LNCaP clone FGC (cell line): ENCODE measurements around the gene MAD1L1.

Source experiments
- DNase-seq: peaks from one replicate; pipeline ENCODE4 v3.0.0-alpha.2; 2011; ENCODE audit warnings: low read depth
- H3K4me3 ChIP-seq: 2 replicates; pipeline ENCODE4 v1.5.1; 2011; ENCODE audit warnings: mild to moderate bottlenecking, low read depth, low read length, control low read depth
- TF ChIP-seq, protein P1 (sequence below): IDR thresholded peaks from 2 replicates; pipeline ENCODE4 v1.5.1; 2012; ENCODE audit warnings: mild to moderate bottlenecking; ENCODE audit not compliant: control insufficient read depth, insufficient read depth; ENCODE audit errors: extremely low read depth

Gene MAD1L1

DNA sequence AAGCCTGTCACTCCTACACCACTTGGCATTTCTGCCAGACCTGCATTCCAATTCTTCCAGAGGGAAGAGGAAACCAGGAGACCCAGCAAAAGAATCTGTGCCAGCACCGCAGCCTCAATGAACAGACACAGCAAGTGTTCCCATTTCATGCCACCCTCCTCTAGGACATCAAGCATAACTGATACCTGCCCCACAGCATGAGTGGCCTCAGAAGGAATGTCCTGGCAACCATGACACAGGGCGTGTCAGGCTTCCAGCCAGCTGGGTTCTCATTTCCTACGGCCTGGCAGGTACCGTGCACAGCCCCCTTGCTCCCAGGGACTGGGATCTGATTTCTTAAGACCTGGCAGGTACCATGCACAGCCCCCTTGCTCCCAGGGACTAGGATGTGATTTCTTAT is 7.8 kb downstream of the MAD1L1 start:
- TF ChIP-seq, protein P1, sequence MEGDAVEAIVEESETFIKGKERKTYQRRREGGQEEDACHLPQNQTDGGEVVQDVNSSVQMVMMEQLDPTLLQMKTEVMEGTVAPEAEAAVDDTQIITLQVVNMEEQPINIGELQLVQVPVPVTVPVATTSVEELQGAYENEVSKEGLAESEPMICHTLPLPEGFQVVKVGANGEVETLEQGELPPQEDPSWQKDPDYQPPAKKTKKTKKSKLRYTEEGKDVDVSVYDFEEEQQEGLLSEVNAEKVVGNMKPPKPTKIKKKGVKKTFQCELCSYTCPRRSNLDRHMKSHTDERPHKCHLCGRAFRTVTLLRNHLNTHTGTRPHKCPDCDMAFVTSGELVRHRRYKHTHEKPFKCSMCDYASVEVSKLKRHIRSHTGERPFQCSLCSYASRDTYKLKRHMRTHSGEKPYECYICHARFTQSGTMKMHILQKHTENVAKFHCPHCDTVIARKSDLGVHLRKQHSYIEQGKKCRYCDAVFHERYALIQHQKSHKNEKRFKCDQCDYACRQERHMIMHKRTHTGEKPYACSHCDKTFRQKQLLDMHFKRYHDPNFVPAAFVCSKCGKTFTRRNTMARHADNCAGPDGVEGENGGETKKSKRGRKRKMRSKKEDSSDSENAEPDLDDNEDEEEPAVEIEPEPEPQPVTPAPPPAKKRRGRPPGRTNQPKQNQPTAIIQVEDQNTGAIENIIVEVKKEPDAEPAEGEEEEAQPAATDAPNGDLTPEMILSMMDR, result no peak
- DNase-seq, result no peak
- H3K4me3 ChIP-seq, result no peak overlapping the region

DNA sequence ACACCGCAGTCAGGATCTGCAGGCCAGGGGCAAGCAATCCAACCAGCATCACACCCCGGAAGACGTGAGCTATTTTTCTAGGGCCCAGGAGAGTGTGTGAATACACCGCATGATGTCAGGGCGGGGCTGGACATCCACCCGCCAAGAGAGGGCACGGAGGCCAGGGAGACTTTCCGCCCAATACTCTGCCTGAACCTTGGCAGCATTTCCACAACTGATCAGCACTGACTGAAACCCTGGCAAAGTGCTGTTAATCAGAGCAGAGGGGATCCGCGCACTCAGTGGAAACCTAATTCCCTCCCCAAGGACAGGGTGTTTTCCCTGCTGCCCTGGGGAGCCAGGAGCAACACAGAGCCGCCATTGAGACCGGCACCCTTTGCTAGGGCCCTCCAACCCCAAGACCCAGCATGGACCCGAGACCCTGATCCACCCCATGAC is 8.2 kb downstream of the MAD1L1 start:
- no peak overlapping the region for H3K4me3 ChIP-seq
- no peak for DNase-seq
- TF ChIP-seq, protein P1, result no peak

DNA sequence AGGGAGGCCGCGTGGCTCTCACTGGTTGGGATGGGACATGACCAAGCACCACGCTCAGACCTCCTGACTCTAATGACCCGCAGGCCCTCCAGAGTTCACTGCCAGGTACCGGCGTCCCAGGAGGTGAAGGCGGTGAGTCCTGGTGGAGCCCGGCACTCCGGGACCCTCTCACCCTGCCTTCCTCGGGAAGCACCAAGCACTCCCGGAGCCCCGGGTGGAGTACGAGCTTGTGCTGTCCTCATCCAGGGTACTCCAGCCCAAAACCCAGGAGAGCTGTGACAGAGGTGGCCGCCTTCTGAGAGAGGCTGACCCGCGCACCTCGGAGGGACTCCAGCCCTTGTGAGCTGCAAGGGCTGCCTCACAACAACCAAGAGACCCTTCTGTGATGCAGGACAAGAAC is 9.4 kb downstream of the MAD1L1 start:
- no peak overlapping the region for H3K4me3 ChIP-seq
- TF ChIP-seq, protein P1, result no peak
- DNase-seq, result no peak

DNA sequence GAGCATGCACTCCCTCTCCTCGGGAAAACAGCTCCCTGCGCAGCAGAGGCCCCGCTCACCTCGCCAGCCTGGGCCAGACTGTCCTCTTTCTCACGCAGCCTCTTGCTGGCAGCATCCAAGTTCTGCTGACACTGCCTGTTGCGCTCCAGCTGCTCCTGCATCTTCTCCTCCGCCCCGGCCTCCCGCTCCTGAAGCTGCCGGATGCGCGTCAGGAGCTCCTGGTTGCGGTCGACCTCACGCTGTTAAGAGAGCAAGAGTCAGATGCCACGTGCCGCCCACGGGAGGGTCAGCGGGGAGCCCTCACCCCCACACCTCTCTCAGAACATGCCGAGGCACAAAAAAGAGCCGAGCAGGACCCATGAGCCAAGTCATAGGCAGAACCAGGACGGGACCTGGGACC is 10.2 kb downstream of the MAD1L1 start:
- DNase-seq, result no peak
- TF ChIP-seq, protein P1, result no peak
- H3K4me3 ChIP-seq, result no peak overlapping the region

DNA sequence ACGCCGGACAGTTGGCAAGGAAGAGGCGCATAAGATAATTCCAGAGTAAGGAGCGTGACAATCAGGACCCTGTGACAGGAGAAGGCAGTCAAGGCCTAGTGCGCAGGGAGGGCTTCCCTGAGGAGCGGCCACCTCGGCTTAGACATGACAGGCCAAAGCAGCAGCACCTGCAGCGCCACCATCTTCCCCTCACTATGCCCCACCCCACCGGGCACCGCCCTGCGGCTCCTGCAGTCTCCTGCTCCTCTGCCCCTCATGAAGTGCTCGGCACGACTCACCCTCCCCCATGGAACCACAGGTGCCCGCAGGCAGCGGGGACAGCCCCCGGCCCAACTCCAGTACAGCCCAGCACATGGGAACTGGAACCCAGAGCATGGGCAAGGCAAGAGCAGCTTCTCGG is 11.8 kb downstream of the MAD1L1 start:
- DNase-seq, result no peak
- H3K4me3 ChIP-seq, result no peak overlapping the region
- TF ChIP-seq, protein P1, result no peak

DNA sequence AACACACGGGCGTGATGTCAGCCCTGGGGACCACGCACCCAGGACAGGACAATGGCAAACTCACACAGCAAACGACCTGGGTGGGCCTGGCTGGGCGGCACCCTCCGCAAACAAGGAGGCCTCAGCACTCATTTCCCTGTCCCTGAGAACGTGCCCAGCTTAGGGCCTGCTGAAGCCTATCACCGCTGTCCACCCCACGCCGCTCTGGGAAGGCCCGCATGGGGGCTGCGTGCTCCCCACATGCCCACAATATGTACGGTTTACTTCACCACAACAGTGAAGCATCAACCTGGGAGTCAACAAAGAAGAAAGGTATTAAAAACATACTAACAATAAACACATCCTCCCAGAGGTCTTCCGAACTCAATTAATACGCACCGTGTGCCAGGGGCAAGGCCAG is 12.2 kb downstream of the MAD1L1 start:
- TF ChIP-seq, protein P1, result no peak
- H3K4me3 ChIP-seq, result no peak overlapping the region
- DNase-seq, result no peak

DNA sequence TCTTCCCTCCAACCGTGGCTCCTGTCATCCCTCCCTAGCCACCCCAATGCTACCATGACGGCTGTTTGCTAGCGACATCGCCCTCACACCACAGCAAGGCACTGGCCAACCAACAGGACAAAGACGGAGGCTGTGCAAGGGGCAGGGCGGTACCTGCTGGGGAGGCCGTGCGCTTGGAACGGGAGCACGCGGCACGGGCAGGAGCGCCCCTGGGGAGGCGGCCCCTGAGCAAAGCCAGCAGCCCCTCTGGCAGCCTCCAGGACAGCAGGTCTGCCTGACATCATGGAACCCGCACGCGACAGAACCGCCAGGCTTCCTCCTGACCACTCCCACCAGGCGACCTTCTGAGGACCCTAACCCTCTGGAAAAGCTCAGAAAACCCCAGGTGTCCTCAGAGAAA is 12.7 kb downstream of the MAD1L1 start:
- TF ChIP-seq, protein P1, result no peak
- H3K4me3 ChIP-seq, result no peak overlapping the region
- no peak for DNase-seq
